Measurements from ENCODE around the gene XRRA1.

Gene XRRA1

GRCh38 chr11:74824285-74824982 is 124.5 kb downstream of the XRRA1 start:
- DNase-seq (ENCODE audit: extremely low spot score): no peak
- ChIA-PET POLR2A (no interaction called here), CTCF (no interaction called here)
- TF ChIP-seq FOXK2 (IDR thresholded peaks at IDR 0.05) (no peak), FOXA1 (IDR thresholded peaks at IDR 0.05) (no peak), BHLHE40 (IDR thresholded peaks at IDR 0.05; ENCODE audit: borderline replicate concordance) (no peak), TARDBP (IDR thresholded peaks at IDR 0.05) (no peak), ELF4 (IDR thresholded peaks at IDR 0.05) (no peak), PKNOX1 (IDR thresholded peaks at IDR 0.05) (no peak), LEF1 (IDR thresholded peaks at IDR 0.05; ENCODE audit: borderline replicate concordance) (no peak), SUZ12 (IDR thresholded peaks at IDR 0.05) (no peak), CTBP1 (IDR thresholded peaks at IDR 0.05; ENCODE audit: borderline replicate concordance) (no peak), ZNF384 (IDR thresholded peaks at IDR 0.05) (no peak)

GRCh38 chr11:74822170-74822569 is 126.7 kb downstream of the XRRA1 start:
- TF ChIP-seq ARNT (IDR thresholded peaks at IDR 0.05) (no peak), L3MBTL2 (conservative IDR thresholded peaks at IDR 0.05) (no peak)
- POLR2A ChIA-PET: no interaction called here
- CTCF ChIA-PET: no interaction called here
- no peak for DNase-seq (ENCODE audit: extremely low spot score)

GRCh38 chr11:74820763-74821162 is 128.1 kb downstream of the XRRA1 start:
- no peak for DNase-seq (ENCODE audit: extremely low spot score)
- TF ChIP-seq SUZ12 (IDR thresholded peaks at IDR 0.05) (no peak), FOXK2 (IDR thresholded peaks at IDR 0.05) (no peak), FOXA1 (IDR thresholded peaks at IDR 0.05) (no peak), CTBP1 (IDR thresholded peaks at IDR 0.05; ENCODE audit: borderline replicate concordance) (no peak), L3MBTL2 (conservative IDR thresholded peaks at IDR 0.05) (no peak)
- POLR2A ChIA-PET: no interaction called here
- CTCF ChIA-PET: no interaction called here

- POLR2A ChIA-PET: no interaction called here
- DNase-seq (ENCODE audit: extremely low spot score): no peak
- CTCF ChIA-PET: no interaction called here
- TF ChIP-seq FOXM1 (IDR thresholded peaks at IDR 0.05; ENCODE audit: borderline replicate concordance) (no peak), L3MBTL2 (conservative IDR thresholded peaks at IDR 0.05) (no peak), SUZ12 (IDR thresholded peaks at IDR 0.05) (no peak), ELF4 (IDR thresholded peaks at IDR 0.05) (no peak), BHLHE40 (IDR thresholded peaks at IDR 0.05; ENCODE audit: borderline replicate concordance) (no peak), TARDBP (IDR thresholded peaks at IDR 0.05) (no peak), SP1 (IDR thresholded peaks at IDR 0.05) (no peak), FOXK2 (IDR thresholded peaks at IDR 0.05) (no peak), LEF1 (IDR thresholded peaks at IDR 0.05; ENCODE audit: borderline replicate concordance) (no peak), FOXA1 (IDR thresholded peaks at IDR 0.05) (no peak), NFRKB (IDR thresholded peaks at IDR 0.05) (no peak), PKNOX1 (IDR thresholded peaks at IDR 0.05) (no peak)
Observed at GRCh38 chr11:74819400-74819799, 129.5 kb downstream of the XRRA1 start.

DNA sequence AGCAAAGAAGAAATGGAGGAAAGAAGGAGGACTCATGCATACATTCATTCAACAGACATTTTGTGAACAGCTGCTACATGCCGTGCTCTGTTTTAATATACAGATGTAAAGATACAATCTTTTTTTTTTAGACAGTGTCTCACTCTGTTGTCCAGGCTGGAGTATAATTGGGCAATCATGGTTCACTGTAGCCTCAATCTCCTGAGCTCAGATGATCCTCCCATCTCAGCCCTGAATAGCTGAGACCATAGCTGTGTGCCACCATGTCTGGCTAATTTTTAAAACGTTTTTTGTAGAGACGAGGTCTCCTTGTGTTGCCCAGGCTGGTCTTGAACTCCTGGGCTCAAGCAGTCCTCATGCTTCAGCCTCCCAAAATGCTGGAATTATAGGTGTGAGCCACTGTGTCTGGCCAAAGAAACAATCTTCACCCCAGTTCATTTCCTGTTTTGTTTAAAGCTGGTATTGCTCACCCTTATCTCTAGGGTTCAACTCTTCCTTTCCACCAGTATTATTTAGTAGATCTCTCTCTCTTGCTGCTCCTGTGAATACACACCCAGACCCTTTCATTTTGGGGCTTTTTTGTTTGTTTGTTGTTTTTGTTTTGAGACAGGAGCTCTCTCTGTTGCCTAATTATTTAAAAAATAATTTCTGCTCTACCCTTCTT is 130.5 kb downstream of the XRRA1 start:
- POLR2A ChIA-PET: no interaction called here
- CTCF ChIA-PET: no interaction called here
- TF ChIP-seq ELF4 (IDR thresholded peaks at IDR 0.05) (no peak), ARNT (IDR thresholded peaks at IDR 0.05) (no peak), FOXA1 (IDR thresholded peaks at IDR 0.05) (no peak), NFRKB (IDR thresholded peaks at IDR 0.05) (no peak), BHLHE40 (IDR thresholded peaks at IDR 0.05; ENCODE audit: borderline replicate concordance) (no peak), HDGF (IDR thresholded peaks at IDR 0.05; ENCODE audit: borderline replicate concordance) (no peak), PKNOX1 (IDR thresholded peaks at IDR 0.05) (no peak), CTBP1 (IDR thresholded peaks at IDR 0.05; ENCODE audit: borderline replicate concordance) (no peak), L3MBTL2 (conservative IDR thresholded peaks at IDR 0.05) (no peak), TARDBP (IDR thresholded peaks at IDR 0.05) (no peak), ZNF384 (IDR thresholded peaks at IDR 0.05) (no peak), LEF1 (IDR thresholded peaks at IDR 0.05; ENCODE audit: borderline replicate concordance) (no peak), FOXK2 (IDR thresholded peaks at IDR 0.05) (no peak)
- no peak for DNase-seq (ENCODE audit: extremely low spot score)

GRCh38 chr11:74816664-74817063 is 132.2 kb downstream of the XRRA1 start:
- TF ChIP-seq BHLHE40 (IDR thresholded peaks at IDR 0.05; ENCODE audit: borderline replicate concordance) (no peak), FOXM1 (IDR thresholded peaks at IDR 0.05; ENCODE audit: borderline replicate concordance) (no peak), CTBP1 (IDR thresholded peaks at IDR 0.05; ENCODE audit: borderline replicate concordance) (no peak), L3MBTL2 (conservative IDR thresholded peaks at IDR 0.05) (no peak), HDGF (IDR thresholded peaks at IDR 0.05; ENCODE audit: borderline replicate concordance) (no peak), SP1 (IDR thresholded peaks at IDR 0.05) (no peak), ZNF384 (IDR thresholded peaks at IDR 0.05) (no peak), SUZ12 (IDR thresholded peaks at IDR 0.05) (no peak), ARNT (IDR thresholded peaks at IDR 0.05) (no peak), NFRKB (IDR thresholded peaks at IDR 0.05) (no peak), FOXK2 (IDR thresholded peaks at IDR 0.05) (no peak), LEF1 (IDR thresholded peaks at IDR 0.05; ENCODE audit: borderline replicate concordance) (no peak), FOXA1 (IDR thresholded peaks at IDR 0.05) (no peak), PKNOX1 (IDR thresholded peaks at IDR 0.05) (no peak)
- ChIA-PET POLR2A (no interaction called here), CTCF (interaction anchor here (0.6 kb wide), 1 partner anchor 425 kb away, joined by 3 read pairs; no protein-coding TSS in a partner anchor)
- DNase-seq (ENCODE audit: extremely low spot score): no peak
